ENCODE results near the gene ARHGEF4.

The ARHGEF4 gene

DNA sequence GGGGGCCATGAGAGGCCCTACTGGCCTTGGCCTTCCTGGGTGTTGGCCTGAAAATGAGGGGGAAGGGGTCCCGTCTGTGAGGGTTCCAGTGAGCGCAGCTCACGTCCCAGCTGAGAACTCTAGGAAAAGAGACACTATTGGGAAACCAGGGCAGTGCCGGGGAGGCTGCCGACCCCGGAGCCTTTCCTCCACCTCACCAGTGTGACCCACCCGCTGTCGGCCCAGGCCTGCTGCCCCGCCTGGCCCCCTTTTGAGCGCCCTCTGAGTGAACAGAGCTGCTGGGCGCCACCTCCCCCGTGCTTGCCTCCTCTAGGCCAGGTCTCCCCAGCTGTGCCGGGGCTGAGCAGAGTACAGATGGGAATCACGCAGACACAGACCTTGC lies 17.5 kb upstream of the ARHGEF4 start:
- H3K4me3 ChIP-seq (ENCODE audit: control insufficient read depth, low read depth, low read length) = no peak overlapping the region
- no peak for DNase-seq (ENCODE audit: low read depth)
- TF ChIP-seq, protein P1, sequence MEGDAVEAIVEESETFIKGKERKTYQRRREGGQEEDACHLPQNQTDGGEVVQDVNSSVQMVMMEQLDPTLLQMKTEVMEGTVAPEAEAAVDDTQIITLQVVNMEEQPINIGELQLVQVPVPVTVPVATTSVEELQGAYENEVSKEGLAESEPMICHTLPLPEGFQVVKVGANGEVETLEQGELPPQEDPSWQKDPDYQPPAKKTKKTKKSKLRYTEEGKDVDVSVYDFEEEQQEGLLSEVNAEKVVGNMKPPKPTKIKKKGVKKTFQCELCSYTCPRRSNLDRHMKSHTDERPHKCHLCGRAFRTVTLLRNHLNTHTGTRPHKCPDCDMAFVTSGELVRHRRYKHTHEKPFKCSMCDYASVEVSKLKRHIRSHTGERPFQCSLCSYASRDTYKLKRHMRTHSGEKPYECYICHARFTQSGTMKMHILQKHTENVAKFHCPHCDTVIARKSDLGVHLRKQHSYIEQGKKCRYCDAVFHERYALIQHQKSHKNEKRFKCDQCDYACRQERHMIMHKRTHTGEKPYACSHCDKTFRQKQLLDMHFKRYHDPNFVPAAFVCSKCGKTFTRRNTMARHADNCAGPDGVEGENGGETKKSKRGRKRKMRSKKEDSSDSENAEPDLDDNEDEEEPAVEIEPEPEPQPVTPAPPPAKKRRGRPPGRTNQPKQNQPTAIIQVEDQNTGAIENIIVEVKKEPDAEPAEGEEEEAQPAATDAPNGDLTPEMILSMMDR (IDR thresholded peaks at IDR 0.05; ENCODE audit: control insufficient read depth, insufficient read depth, low read depth, low read length, missing control alignments) = no peak

DNA sequence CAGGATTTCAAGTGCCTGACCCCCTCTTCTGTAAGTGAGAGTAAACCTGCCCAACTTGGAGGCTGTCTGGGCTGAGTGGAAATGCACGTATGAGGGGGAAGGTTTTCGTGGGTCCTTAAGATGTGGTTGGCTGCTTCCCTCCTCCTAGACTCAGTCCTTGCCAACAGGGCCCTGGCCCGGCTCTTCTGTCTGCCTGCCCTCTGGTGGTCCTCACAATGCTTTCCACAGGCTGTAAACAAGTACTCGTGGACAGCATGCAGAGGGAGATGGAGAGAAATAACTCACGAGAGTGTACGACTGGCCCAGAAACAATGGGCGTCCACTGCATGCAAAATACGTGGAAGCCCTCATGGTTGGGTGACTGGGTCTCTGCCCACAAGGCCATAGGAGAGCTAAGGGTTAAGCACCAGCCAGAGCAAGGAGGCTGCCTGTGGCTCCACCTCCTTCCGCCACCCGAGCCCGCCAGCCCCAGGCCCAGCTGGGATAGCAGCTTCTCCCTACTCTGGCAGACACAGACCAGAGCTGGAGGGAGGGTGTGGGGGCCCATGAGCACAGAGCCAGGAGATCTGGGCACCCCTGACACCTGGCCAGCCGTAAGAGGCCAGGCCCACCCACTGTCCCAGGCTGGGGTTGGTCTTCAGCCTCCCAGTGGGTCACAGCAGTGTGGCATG lies 17.0 kb upstream of the ARHGEF4 start:
- TF ChIP-seq, protein P1 (IDR thresholded peaks at IDR 0.05; ENCODE audit: control insufficient read depth, insufficient read depth, low read depth, low read length, missing control alignments) = no peak
- DNase-seq (ENCODE audit: low read depth) = no peak
- no peak overlapping the region for H3K4me3 ChIP-seq (ENCODE audit: control insufficient read depth, low read depth, low read length)

DNA sequence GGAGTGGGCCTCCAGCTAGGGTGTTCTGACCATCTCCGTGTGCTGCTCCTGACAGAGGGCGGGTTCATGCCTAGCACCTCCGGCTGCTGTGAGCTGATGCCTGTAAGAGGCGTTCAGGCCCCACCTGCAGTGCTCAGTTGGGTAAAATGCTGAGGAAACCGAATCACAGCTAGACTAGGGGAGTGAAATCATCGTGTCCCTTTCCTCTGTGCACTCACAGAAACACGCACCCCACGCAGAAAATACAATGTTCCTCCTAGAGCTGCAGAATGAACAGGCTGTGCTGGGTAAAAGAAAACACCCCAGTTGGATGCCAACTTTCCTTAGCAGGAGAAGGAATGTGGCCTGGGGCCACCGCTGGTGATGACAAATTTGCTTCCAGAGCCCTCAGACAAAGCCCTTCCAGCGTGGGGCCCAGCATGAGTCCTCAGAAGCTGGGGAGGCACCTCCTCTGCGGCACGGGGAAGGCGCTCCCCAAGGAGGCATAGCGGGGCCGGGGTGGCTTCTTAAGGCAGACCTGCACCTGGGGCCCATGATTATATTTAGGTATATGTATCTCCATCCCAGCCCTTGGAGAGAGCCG lies 16.3 kb upstream of the ARHGEF4 start:
- TF ChIP-seq, protein P1 (IDR thresholded peaks at IDR 0.05; ENCODE audit: control insufficient read depth, insufficient read depth, low read depth, low read length, missing control alignments) = no peak
- DNase-seq (ENCODE audit: low read depth) = no peak
- no peak overlapping the region for H3K4me3 ChIP-seq (ENCODE audit: control insufficient read depth, low read depth, low read length)

DNA sequence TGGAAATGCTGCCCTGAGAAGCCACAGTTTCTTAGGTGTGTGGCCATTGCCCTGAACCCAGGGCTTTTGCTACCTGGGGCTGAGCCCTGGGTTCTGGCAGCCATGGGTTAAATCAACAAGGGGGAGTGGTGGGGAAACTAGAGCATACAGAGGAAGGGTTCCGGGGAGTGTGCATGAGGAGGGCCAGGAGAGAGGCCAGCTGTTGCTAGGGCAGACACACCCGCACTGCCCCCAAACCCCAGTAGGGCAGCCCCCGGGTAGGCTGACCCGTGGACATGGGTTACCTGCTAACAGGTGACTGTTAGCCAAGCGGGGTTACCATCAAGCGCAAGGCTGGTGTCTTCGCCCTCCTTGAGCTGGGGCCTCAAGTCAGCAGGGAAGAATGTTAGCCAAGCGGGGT lies 14.8 kb upstream of the ARHGEF4 start:
- TF ChIP-seq, protein P1 (IDR thresholded peaks at IDR 0.05; ENCODE audit: control insufficient read depth, insufficient read depth, low read depth, low read length, missing control alignments) = no peak
- H3K4me3 ChIP-seq (ENCODE audit: control insufficient read depth, low read depth, low read length) = no peak overlapping the region
- no peak for DNase-seq (ENCODE audit: low read depth)

DNA sequence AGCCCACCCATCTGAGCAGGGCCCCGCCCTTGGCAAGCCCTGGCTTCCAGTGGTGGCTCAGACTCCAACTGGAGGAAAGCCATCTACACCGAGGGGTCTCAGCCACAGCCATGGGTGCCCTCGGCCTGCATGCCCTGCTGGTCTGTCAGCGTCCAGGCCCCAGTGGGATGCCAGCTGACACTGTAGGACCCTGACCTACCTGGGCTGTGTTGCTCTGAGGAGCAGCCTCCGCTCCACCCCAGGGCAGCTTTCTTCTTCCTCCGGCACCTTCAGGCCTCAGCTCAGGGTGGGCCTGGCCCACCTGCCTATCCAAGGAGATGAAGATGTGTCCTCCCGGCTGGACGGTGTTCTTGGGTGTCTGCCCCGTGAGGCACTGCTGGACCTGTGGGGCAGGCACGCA lies 13.9 kb upstream of the ARHGEF4 start:
- TF ChIP-seq, protein P1 (IDR thresholded peaks at IDR 0.05; ENCODE audit: control insufficient read depth, insufficient read depth, low read depth, low read length, missing control alignments) = no peak
- no peak overlapping the region for H3K4me3 ChIP-seq (ENCODE audit: control insufficient read depth, low read depth, low read length)
- DNase-seq (ENCODE audit: low read depth) = no peak

DNA sequence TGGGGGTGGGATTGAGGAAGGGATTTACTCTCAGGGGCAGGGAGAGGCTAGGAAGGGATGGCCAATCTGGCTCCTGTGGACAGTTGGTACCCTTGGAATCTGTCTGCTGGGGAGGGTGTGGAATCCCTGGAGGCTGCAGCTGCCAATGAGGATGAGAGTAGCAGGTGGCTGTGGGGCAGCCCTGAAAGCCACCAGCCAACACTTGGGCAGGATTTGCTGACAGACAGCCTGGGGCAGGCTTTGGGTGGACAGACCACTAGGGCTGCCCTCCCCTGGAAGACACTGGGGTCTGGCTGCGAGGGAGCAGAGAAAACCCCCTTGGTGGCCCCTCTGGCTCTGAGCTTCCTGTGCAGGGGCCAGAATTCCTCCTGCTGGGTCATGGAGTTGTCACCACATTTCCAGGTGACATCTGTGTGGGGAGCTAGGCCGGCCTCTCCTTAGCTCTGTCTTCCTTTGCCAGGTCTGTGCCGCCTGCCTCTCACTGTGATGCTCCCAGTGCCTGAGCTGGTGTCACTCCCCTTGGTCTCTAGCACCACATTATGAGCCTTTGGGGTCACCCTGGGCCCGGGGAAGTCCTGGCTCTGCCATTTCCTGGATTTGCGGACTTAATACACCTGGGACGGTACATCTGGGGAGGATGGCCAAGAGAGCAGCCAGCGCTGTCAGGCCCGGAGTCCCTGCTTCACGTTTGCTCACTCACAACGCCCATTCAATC lies 13.4 kb upstream of the ARHGEF4 start:
- DNase-seq (ENCODE audit: low read depth) = no peak
- TF ChIP-seq, protein P1 (IDR thresholded peaks at IDR 0.05; ENCODE audit: control insufficient read depth, insufficient read depth, low read depth, low read length, missing control alignments) = no peak
- H3K4me3 ChIP-seq (ENCODE audit: control insufficient read depth, low read depth, low read length) = no peak overlapping the region
